GM12872 (cell line): ENCODE measurements around the gene DNAJC5.
A peak's percentile ranks its signal among the peaks of the same experiment; 100 is the strongest.

Experiments
- CTCF ChIP-seq: IDR thresholded peaks from 3 replicates; pipeline ENCODE4 v1.5.1; 2011; ENCODE audit warnings: low read depth, mild to moderate bottlenecking, low read length, moderate library complexity; ENCODE audit not compliant: insufficient read depth

DNAJC5 gene

GRCh38 chr20:63968928-63969760, 74.2 kb downstream of the DNAJC5 start:
- TF ChIP-seq CTCF = no peak

- TF ChIP-seq CTCF = 0 out of 3 replicates have a peak, but pooled peaks have one; percentile 7
Observed at GRCh38 chr20:63969838-63970713, 75.2 kb downstream of the DNAJC5 start, which contains the start of gene ZNF512B. ZNF512B (minus strand) TSS chr20:63969930; CDS start chr20:63967950, 1,980 bp downstream.

GRCh38 chr20:63970714-63971431, 75.9 kb downstream of the DNAJC5 start:
- TF ChIP-seq CTCF = no peak

- TF ChIP-seq CTCF = no peak
Observed at GRCh38 chr20:63972312-63973159, 77.6 kb downstream of the DNAJC5 start.

- no peak for TF ChIP-seq CTCF
Observed at GRCh38 chr20:63973160-63973479, 78.2 kb downstream of the DNAJC5 start.

GRCh38 chr20:63973636-63974401, 78.9 kb downstream of the DNAJC5 start:
- TF ChIP-seq CTCF = peak; percentile 94
